ENCODE measurements around the gene CA4. TPM values are rescaled to one million over a fixed set of nuclear protein-coding genes. Genes with fewer than 3 reads are reported as not detected.

CA4 gene
- total RNA-seq, 2 experiments from 2014 or later, result not detected

DNA sequence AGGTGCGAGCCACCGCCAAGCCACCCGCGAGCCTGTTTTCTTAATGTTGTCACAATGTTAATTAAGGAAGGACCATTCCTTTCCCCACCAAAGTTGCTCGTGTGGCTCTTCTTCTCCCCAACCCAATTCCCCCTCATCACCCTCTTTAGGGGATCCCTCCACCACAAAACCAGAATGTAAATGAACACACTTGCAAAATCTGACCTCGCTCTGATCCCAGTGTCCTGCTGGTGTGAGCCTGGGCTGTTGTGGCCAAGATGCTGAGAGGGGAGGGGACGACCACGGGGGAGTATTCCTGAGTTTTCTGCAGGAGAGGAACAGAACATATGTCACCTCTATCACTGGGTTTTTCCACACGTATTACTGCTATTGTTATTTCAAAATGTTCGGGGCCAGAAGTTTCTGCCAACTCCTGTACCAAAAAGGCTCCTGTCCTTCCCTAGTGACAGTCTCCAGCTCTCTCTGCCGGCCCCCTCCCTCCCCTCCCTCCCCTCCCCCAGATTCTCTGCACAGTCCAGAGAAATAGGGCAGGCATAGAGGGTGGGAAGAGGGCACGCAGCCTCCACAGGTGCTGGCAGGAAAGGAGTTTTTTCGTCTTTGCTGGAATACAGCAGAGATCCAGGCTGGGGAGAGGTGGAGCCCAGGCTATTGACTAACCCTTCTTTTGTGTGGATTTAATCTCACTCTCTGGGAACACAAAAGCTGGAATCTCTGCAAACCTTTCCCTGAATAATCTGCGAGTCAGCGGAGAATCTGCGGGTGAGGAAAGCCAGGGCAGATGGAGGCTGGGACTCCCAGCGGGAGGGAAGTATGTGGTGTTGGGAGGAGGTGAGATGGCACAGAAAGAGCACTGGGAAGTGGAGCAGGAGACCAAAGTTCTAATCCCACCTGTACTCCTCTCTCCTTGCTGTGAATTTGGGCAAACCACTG lies 4.5 kb upstream of the CA4 start:
- Histone ChIP-seq H3K4me3 (ENCODE audit: low read depth, low read length, poor library complexity, severe bottlenecking) (no peak overlapping the region), H3K9me2 (ENCODE audit: insufficient read depth, low read length) (no peaks in the 10 kb centered on the region), H3K27ac (ENCODE audit: low read depth, low read length, poor library complexity, severe bottlenecking) (no peak overlapping the region), H3K4me1 (ENCODE audit: insufficient read depth, low read length, poor library complexity, severe bottlenecking) (peaks cover 17% of the 10 kb centered on the region), H3K36me3 (ENCODE audit: insufficient read depth, low read length) (no peaks in the 10 kb centered on the region), H4K20me1 (ENCODE audit: insufficient read depth, low read length) (no peaks in the 10 kb centered on the region), H3K79me2 (ENCODE audit: insufficient read depth, low read depth, low read length) (no peaks in the 10 kb centered on the region), H3K9me3 (ENCODE audit: low read length) (no peaks in the 10 kb centered on the region), H2AFZ (ENCODE audit: low read length) (no peak overlapping the region), H3K4me2 (ENCODE audit: low read length) (no peak overlapping the region)
- POLR2A ChIA-PET, result no interaction called here
- no TSS peak for BruUV-seq (replicated peaks)
- intact Hi-C loops (cut with micrococcal nuclease; ENCODE audit: unreplicated experiment), result loop anchor here (10.0 kb wide), 1 partner anchor 290 kb away; no protein-coding TSS in a partner anchor
- CTCF ChIA-PET (ENCODE audit: unreplicated experiment), result no interaction called here
- TF ChIP-seq, protein P1, sequence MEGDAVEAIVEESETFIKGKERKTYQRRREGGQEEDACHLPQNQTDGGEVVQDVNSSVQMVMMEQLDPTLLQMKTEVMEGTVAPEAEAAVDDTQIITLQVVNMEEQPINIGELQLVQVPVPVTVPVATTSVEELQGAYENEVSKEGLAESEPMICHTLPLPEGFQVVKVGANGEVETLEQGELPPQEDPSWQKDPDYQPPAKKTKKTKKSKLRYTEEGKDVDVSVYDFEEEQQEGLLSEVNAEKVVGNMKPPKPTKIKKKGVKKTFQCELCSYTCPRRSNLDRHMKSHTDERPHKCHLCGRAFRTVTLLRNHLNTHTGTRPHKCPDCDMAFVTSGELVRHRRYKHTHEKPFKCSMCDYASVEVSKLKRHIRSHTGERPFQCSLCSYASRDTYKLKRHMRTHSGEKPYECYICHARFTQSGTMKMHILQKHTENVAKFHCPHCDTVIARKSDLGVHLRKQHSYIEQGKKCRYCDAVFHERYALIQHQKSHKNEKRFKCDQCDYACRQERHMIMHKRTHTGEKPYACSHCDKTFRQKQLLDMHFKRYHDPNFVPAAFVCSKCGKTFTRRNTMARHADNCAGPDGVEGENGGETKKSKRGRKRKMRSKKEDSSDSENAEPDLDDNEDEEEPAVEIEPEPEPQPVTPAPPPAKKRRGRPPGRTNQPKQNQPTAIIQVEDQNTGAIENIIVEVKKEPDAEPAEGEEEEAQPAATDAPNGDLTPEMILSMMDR (conservative IDR thresholded peaks at IDR 0.05; ENCODE audit: low read length), result no peak
- TF ChIP-seq EZH2phosphoT487 (IDR thresholded peaks at IDR 0.05; ENCODE audit: borderline replicate concordance, low read depth, low read length), result no peak
- DNase-seq (ENCODE audit: low spot score), result no peak

DNA sequence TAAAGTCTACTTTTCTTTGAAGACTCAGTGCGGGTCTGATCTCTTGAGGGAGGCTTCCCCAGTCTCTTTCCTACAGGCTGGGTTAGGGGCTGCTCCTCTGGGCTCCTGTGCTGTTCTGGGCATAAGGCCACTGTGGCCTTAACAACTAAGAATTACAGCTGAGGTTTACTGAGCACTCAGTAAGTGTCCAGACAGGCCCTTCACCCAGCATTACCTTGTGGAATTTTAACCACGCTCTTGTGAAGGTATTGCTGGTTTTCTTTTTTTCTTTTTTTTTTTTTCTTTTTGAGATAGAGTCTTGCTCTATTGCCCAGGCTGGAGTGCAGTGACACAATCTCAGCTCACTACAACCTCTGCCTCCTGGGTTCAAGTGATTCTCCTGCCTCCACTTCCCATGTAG lies 3.6 kb upstream of the CA4 start:
- DNase-seq (ENCODE audit: low spot score), result no peak
- Histone ChIP-seq H3K4me3 (ENCODE audit: low read depth, low read length, poor library complexity, severe bottlenecking) (no peak overlapping the region), H4K20me1 (ENCODE audit: insufficient read depth, low read length) (no peaks in the 10 kb centered on the region), H3K9me3 (ENCODE audit: low read length) (no peaks in the 10 kb centered on the region), H3K79me2 (ENCODE audit: insufficient read depth, low read depth, low read length) (no peaks in the 10 kb centered on the region), H3K4me2 (ENCODE audit: low read length) (no peak overlapping the region), H3K9me2 (ENCODE audit: insufficient read depth, low read length) (no peaks in the 10 kb centered on the region), H3K4me1 (ENCODE audit: insufficient read depth, low read length, poor library complexity, severe bottlenecking) (peaks cover 22% of the 10 kb centered on the region), H2AFZ (ENCODE audit: low read length) (no peak overlapping the region), H3K27ac (ENCODE audit: low read depth, low read length, poor library complexity, severe bottlenecking) (no peak overlapping the region), H3K36me3 (ENCODE audit: insufficient read depth, low read length) (no peaks in the 10 kb centered on the region)
- ChIA-PET POLR2A (no interaction called here), CTCF (ENCODE audit: unreplicated experiment) (no interaction called here)
- no TSS peak for BruUV-seq (replicated peaks)
- TF ChIP-seq EZH2phosphoT487 (IDR thresholded peaks at IDR 0.05; ENCODE audit: borderline replicate concordance, low read depth, low read length), result no peak
- TF ChIP-seq, protein P1 (conservative IDR thresholded peaks at IDR 0.05; ENCODE audit: low read length), result no peak
- intact Hi-C loops (cut with micrococcal nuclease; ENCODE audit: unreplicated experiment), result loop anchor here (10.0 kb wide), 1 partner anchor 289 kb away; no protein-coding TSS in a partner anchor

Data from OCI-LY7 (cell line).